ENCODE results near the gene ZNF407.

Gene ZNF407

GRCh38 chr18:74796841-74797576 is 199.3 kb downstream of the ZNF407 start:
- no peak for DNase-seq

GRCh38 chr18:74797577-74798151 is 200.0 kb downstream of the ZNF407 start:
- no peak for DNase-seq

- DNase-seq = no peak
These were observed 201.9 kb downstream of the ZNF407 start for GRCh38 chr18:74799542-74799941.

GRCh38 chr18:74800098-74800497 is 202.4 kb downstream of the ZNF407 start:
- no peak for DNase-seq

GRCh38 chr18:74803117-74803516 is 205.4 kb downstream of the ZNF407 start:
- no peak for DNase-seq

- DNase-seq = no peak
These were observed 206.1 kb downstream of the ZNF407 start for GRCh38 chr18:74803769-74804168.

- no peak for DNase-seq
These were observed 207.0 kb downstream of the ZNF407 start for GRCh38 chr18:74804677-74805076.

GRCh38 chr18:74806073-74806472 is 208.4 kb downstream of the ZNF407 start:
- DNase-seq = no peak

GRCh38 chr18:74806700-74807416 is 209.2 kb downstream of the ZNF407 start:
- DNase-seq = no peak

- DNase-seq = no peak
These were observed 219.9 kb downstream of the ZNF407 start for GRCh38 chr18:74817576-74817975.

- DNase-seq = no peak
These were observed 221.0 kb downstream of the ZNF407 start for GRCh38 chr18:74818516-74819175.

GRCh38 chr18:74819433-74820059 is 221.9 kb downstream of the ZNF407 start:
- no peak for DNase-seq

- no peak for DNase-seq
These were observed 222.6 kb downstream of the ZNF407 start for GRCh38 chr18:74820160-74820780.

- DNase-seq = no peak
These were observed 227.8 kb downstream of the ZNF407 start for GRCh38 chr18:74825460-74825859.

- no peak for DNase-seq
These were observed 228.9 kb downstream of the ZNF407 start for GRCh38 chr18:74826572-74826971.

- DNase-seq = no peak
These were observed 230.5 kb downstream of the ZNF407 start for GRCh38 chr18:74828200-74828599.

GRCh38 chr18:74831571-74832250 is 234.0 kb downstream of the ZNF407 start:
- no peak for DNase-seq

- DNase-seq = no peak
These were observed 234.7 kb downstream of the ZNF407 start for GRCh38 chr18:74832381-74832780.

GRCh38 chr18:74832999-74833398 is 235.3 kb downstream of the ZNF407 start:
- DNase-seq = no peak

- DNase-seq = no peak
These were observed 237.0 kb downstream of the ZNF407 start for GRCh38 chr18:74834424-74835309.
